Endothelial cell (in vitro differentiated cells): Measurements from ENCODE around the gene TANGO6. TPM values are rescaled to one million over a fixed set of nuclear protein-coding genes. Genes with fewer than 3 reads are reported as not detected.
"Not testable (repeated sequence)": the region's sequence is repeated elsewhere in the genome, so short reads cannot be mapped to it uniquely, and the experiment has no call there.

Experiments used
- DNase-seq: peaks from one replicate; pipeline ENCODE4 v3.0.0; 2021; ENCODE audit warnings: low spot score
- H3K27ac Mint-ChIP-seq: one replicate; pipeline ENCODE4 v1.8.0; 2021; ENCODE audit warnings: mixed read lengths, inconsistent platforms; ENCODE audit not compliant: unreplicated experiment
- H3K27me3 Mint-ChIP-seq: one replicate; pipeline ENCODE4 v1.8.0; 2021; ENCODE audit warnings: mild to moderate bottlenecking, moderate library complexity, mixed read lengths, inconsistent platforms; ENCODE audit not compliant: unreplicated experiment
- H3K36me3 Mint-ChIP-seq: one replicate; pipeline ENCODE4 v1.8.0; 2021; ENCODE audit warnings: mild to moderate bottlenecking, low read depth, mixed read lengths, inconsistent platforms; ENCODE audit not compliant: unreplicated experiment
- H3K4me1 Mint-ChIP-seq: one replicate; pipeline ENCODE4 v1.8.0; 2021; ENCODE audit warnings: mild to moderate bottlenecking, mixed read lengths, inconsistent platforms; ENCODE audit not compliant: unreplicated experiment
- H3K4me3 Mint-ChIP-seq: one replicate; pipeline ENCODE4 v1.8.0; 2021; ENCODE audit warnings: mild to moderate bottlenecking, mixed read lengths, inconsistent platforms; ENCODE audit not compliant: unreplicated experiment
- H3K9me3 Mint-ChIP-seq: one replicate; pipeline ENCODE4 v1.8.0; 2021; ENCODE audit warnings: mixed read lengths, inconsistent platforms; ENCODE audit not compliant: unreplicated experiment
- CTCF ChIP-seq: fragments of 200-600 bp; sonication (generic); IDR thresholded peaks from one replicate; pipeline ENCODE4 v1.5.0; 2021; ENCODE audit warnings: antibody characterized with exemption; ENCODE audit not compliant: unreplicated experiment
- total RNA-seq: library from RNA; stranded (reverse); fragmentation: NEBNext Ultra II Directional; extraction: Animal tissue kit (Norgen Biotek cat#: 25700); gene quantifications from one replicate; pipeline ENCODE4 v1.2.1, GENCODE V29; 2021; ENCODE audit not compliant: unreplicated experiment

TANGO6 gene
- total RNA-seq, 1 donor from 2014 or later, result 10.4 TPM

- no peaks in the 10 kb centered on the region for H3K9me3 Mint-ChIP-seq
- H3K27me3 Mint-ChIP-seq, result peaks cover 3% of the 10 kb centered on the region
- H3K4me3 Mint-ChIP-seq, result no peak overlapping the region
- DNase-seq, result no peak
- no peak overlapping the region for H3K27ac Mint-ChIP-seq
- H3K4me1 Mint-ChIP-seq, result peaks cover 12% of the 10 kb centered on the region
- H3K36me3 Mint-ChIP-seq, result peaks cover 24% of the 10 kb centered on the region
- no peak for TF ChIP-seq CTCF
These were observed 276.2 kb downstream of the TANGO6 start for GRCh38 chr16:69119536-69119935.

- peaks cover 12% of the 10 kb centered on the region for H3K4me1 Mint-ChIP-seq
- TF ChIP-seq CTCF, result no peak
- no peak overlapping the region for H3K27ac Mint-ChIP-seq
- H3K9me3 Mint-ChIP-seq, result no peaks in the 10 kb centered on the region
- H3K36me3 Mint-ChIP-seq, result peaks cover 24% of the 10 kb centered on the region
- DNase-seq, result no peak
- H3K27me3 Mint-ChIP-seq, result peaks cover 3% of the 10 kb centered on the region
- no peak overlapping the region for H3K4me3 Mint-ChIP-seq
These were observed 276.8 kb downstream of the TANGO6 start for GRCh38 chr16:69120096-69120664.

- peak; percentile 90 for TF ChIP-seq CTCF
- H3K27me3 Mint-ChIP-seq, result peaks cover 1% of the 10 kb centered on the region
- no peaks in the 10 kb centered on the region for H3K9me3 Mint-ChIP-seq
- peaks cover 13% of the 10 kb centered on the region for H3K4me1 Mint-ChIP-seq
- H3K36me3 Mint-ChIP-seq, result peaks cover 15% of the 10 kb centered on the region
- peak; percentile 63 for DNase-seq
- no peak overlapping the region for H3K27ac Mint-ChIP-seq
- H3K4me3 Mint-ChIP-seq, result no peak overlapping the region
These were observed 280.6 kb downstream of the TANGO6 start for GRCh38 chr16:69123910-69124309.

- peaks cover 14% of the 10 kb centered on the region for H3K4me1 Mint-ChIP-seq
- not testable (repeated sequence) for DNase-seq, H3K9me3 Mint-ChIP-seq, H3K27ac Mint-ChIP-seq, H3K27me3 Mint-ChIP-seq, H3K4me3 Mint-ChIP-seq
- H3K36me3 Mint-ChIP-seq, result peaks cover 15% of the 10 kb centered on the region
These were observed 281.1 kb downstream of the TANGO6 start for GRCh38 chr16:69124406-69124805.

- not testable (repeated sequence) for H3K4me3 Mint-ChIP-seq, H3K27me3 Mint-ChIP-seq, H3K27ac Mint-ChIP-seq, DNase-seq, H3K9me3 Mint-ChIP-seq
- Mint-ChIP-seq H3K36me3 (peaks cover 15% of the 10 kb centered on the region), H3K4me1 (peaks cover 16% of the 10 kb centered on the region)
These were observed 281.6 kb downstream of the TANGO6 start for GRCh38 chr16:69124961-69125360.

GRCh38 chr16:69126221-69126620, 282.9 kb downstream of the TANGO6 start:
- no peak for DNase-seq
- H3K36me3 Mint-ChIP-seq, result peaks cover 7% of the 10 kb centered on the region
- peaks cover 19% of the 10 kb centered on the region for H3K4me1 Mint-ChIP-seq
- H3K27me3 Mint-ChIP-seq, result peaks cover 4% of the 10 kb centered on the region
- H3K9me3 Mint-ChIP-seq, result no peaks in the 10 kb centered on the region
- H3K4me3 Mint-ChIP-seq, result no peak overlapping the region
- H3K27ac Mint-ChIP-seq, result peak overlapping the region; percentile 50
- no peak for TF ChIP-seq CTCF

- H3K4me3 Mint-ChIP-seq, DNase-seq, H3K27me3 Mint-ChIP-seq, H3K9me3 Mint-ChIP-seq: not testable (repeated sequence)
- Mint-ChIP-seq H3K27ac (peak overlapping the region; percentile 48), H3K36me3 (peaks cover 11% of the 10 kb centered on the region), H3K4me1 (peaks cover 24% of the 10 kb centered on the region)
These were observed 283.5 kb downstream of the TANGO6 start for GRCh38 chr16:69126801-69127200.
